IPS-18c (cell line): ENCODE results near the gene LOXL3.
A peak's percentile ranks its signal among the peaks of the same experiment; 100 is the strongest.

Experiments
- H3K4me3 ChIP-seq: 2 replicates; pipeline ENCODE4 v1.7.0; 2013; ENCODE audit warnings: low read depth, mild to moderate bottlenecking, low read length, moderate library complexity; ENCODE audit not compliant: insufficient read depth
- H3K9me3 ChIP-seq: one replicate; pipeline ENCODE4 v1.6.1; 2013; ENCODE audit warnings: mild to moderate bottlenecking, low read length, moderate library complexity; ENCODE audit not compliant: control insufficient read depth, insufficient read depth

LOXL3 gene

DNA sequence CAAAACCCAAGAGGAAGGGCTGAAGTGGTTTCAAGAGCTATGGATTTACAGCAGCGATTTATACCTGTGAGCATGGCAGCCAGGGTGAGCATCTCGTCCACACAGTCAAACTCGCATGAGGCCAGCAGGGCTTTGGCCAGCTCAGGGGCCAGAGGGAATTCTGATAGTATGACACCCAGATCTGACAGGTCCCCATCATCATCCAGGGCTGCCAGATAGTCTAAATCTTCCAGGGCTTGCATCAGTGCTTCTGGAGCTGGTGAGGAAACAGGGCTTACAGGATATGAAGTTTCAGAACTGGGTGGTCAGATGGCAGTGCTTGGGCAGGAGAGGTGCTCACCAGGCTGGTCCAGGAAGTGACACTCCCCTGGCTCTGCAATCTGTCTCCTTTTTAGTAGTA is 31.2 kb downstream of the LOXL3 start:
- Histone ChIP-seq H3K4me3 (no peak overlapping the region), H3K9me3 (peaks cover 4% of the 10 kb centered on the region)

GRCh38 chr2:74516650-74517049 is 37.1 kb downstream of the LOXL3 start:
- H3K4me3 ChIP-seq = no peak overlapping the region

GRCh38 chr2:74515981-74516633 is 37.6 kb downstream of the LOXL3 start:
- Histone ChIP-seq H3K9me3 (peaks cover 9% of the 10 kb centered on the region), H3K4me3 (peak overlapping the region; percentile 42; the same call in 1 of the 2 replicates)

More at GRCh38 chr2:74516650-74517049, 37.1 kb downstream of the LOXL3 start:
- H3K9me3 ChIP-seq = peaks cover 9% of the 10 kb centered on the region

DNA sequence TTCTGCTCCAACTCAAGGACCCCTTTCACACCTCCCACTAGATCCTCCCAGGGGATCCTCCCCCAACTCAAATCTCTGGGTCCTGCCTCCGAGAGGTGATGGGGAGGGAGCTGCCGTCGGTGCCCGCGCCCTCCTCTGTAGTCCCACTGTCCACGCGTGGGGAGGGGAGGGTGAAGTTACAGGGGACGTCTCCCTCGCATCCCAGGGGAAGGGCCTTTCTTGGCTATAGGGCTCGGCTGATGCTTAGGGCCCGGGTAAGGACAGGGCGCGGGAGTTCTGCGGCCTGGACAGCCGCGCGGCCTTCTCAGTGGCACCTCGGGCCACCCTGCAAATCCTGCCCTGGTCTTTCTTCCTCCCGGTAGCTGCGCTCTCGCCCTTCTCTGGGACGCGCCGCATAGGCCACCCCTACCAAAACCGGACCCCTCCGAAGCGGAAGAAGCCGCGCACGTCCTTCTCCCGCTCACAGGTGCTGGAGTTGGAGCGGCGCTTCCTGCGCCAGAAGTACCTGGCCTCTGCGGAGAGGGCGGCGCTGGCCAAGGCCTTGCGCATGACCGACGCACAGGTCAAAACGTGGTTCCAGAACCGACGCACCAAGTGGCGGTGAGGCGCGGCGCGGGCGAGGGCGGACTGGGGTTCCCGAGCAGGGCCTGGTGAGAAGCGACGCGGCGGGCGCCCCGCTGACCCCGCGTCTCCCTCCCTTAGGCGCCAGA is 38.3 kb downstream of the LOXL3 start:
- Histone ChIP-seq H3K9me3 (peaks cover 9% of the 10 kb centered on the region), H3K4me3 (peak overlapping the region; percentile 42; the same call in 1 of the 2 replicates)

DNA sequence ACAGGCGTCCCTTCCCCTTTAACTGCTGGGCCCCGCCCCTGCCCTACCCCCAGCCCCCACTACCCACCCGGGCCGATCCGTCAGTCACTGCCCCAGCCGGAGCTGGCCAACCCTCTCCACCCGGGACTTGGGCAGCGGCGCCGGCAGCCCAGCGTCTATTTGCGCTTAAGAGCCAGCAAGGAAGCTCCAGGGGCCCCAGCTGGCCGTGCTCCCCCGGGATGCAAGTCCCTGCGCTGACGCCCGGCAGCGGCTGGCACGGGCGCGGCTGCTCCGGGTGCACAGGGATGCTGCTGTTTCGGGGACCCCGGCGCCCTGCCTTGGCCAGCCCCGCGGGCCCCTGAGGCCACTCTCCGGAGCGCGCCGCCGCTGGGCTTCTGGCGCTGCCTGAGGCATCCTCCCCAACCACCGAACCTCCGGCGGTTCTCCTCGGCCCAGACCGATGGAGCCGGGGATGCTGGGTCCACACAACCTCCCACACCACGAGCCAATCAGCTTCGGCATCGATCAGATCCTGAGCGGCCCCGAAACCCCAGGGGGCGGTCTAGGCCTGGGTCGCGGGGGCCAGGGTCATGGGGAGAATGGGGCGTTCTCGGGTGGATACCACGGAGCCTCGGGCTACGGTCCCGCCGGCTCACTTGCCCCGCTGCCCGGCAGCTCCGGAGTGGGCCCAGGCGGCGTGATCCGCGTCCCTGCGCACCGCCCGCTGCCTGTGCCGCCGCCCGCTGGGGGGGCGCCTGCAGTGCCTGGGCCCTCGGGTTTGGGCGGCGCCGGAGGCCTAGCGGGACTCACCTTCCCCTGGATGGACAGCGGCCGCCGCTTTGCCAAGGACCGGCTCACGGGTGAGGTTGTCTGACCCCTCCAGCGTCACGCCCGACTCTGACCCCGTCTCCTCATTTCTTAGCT is 39.1 kb downstream of the LOXL3 start, which contains the start of gene TLX2:
TLX2 (plus strand) TSS at position 83 of the 903 bp plus-strand sequence; CDS start at position 440, 357 bp downstream.
- Histone ChIP-seq H3K9me3 (peaks cover 9% of the 10 kb centered on the region), H3K4me3 (peak within 1 kb of the TSS; percentile 42)

DNA sequence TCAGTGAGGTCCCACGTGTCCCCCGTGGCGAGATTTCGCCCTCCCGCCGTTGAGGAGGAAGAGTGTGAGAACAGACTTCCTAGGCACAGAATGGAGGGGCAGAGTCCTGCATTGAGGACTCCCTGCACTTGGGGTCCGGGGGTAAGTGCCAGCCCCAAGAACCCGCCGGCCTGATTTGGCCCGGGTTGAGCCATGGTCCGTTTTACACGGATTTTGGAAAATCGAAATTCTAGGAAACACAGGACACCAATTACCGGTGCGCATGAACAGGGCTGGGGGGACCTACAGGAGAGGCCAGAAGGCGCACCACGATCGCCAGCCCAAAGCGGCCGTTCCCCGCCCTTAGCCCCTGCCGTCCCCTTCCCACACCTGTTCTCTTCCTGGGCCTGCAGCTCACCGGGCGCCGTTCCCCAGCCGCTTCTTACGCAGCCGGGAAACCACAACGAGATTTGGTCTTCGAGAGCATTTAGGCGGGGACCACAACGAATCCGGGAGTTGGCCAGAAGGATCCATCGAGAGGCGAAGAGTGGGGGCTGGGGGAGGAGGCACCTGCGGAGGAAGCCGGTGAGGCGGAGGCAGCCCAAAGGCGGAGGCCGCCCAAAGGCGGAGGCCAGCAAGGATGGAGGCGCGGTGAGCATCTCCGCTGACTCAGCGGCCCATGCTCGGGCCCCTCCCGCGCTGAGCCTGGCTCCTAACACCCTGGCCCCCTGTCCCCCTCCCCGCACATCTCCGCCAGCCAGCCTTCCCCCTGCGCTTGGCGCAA is 40.0 kb downstream of the LOXL3 start:
- peak overlapping the region; percentile 42 for H3K4me3 ChIP-seq

DNA sequence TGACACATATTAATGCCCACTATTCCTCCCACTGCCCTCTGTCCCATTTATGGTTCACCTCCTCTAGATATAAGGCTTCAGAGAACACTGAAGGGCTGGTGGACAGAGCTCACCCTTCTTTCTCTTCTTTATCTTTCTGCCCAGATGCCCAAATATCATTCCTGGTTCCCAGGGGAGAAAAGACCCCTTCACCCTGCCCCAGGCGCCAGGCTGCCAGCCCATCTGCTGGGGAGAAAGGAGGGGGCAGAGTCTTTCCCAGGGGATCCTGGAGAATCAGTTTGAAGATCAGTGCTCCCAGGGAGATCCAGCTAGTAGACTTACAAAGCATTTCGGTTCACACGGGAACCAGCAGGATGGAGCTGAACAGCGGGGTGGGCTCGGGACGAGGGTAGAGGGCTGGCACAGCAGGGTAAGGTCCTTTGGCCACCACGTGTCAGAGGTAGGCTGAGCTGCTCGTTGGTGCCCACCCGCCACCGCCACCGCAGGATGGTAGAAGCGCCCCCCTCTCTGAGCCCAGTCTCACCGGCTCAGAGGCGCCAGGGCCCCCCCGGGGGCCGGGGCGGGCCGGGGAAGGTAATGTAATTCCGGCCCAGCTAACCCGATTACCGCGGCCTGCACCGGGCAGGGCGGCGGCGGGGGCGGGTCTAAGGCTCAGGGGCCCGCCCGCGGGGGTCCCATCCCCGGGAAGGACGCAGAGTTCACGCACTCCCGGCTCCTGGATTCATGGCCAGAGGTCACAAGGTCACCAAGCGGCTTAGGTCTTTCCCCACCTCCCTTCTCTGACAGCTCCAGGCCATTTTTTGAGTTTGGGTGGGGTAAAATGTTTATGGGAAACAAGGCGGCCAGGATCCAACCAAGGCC is 40.8 kb downstream of the LOXL3 start:
- Histone ChIP-seq H3K9me3 (peaks cover 9% of the 10 kb centered on the region), H3K4me3 (peak overlapping the region; percentile 42; the same call in 1 of the 2 replicates)

More for the DNA sequence above, 40.0 kb downstream of the LOXL3 start:
- H3K9me3 ChIP-seq = peaks cover 9% of the 10 kb centered on the region

DNA sequence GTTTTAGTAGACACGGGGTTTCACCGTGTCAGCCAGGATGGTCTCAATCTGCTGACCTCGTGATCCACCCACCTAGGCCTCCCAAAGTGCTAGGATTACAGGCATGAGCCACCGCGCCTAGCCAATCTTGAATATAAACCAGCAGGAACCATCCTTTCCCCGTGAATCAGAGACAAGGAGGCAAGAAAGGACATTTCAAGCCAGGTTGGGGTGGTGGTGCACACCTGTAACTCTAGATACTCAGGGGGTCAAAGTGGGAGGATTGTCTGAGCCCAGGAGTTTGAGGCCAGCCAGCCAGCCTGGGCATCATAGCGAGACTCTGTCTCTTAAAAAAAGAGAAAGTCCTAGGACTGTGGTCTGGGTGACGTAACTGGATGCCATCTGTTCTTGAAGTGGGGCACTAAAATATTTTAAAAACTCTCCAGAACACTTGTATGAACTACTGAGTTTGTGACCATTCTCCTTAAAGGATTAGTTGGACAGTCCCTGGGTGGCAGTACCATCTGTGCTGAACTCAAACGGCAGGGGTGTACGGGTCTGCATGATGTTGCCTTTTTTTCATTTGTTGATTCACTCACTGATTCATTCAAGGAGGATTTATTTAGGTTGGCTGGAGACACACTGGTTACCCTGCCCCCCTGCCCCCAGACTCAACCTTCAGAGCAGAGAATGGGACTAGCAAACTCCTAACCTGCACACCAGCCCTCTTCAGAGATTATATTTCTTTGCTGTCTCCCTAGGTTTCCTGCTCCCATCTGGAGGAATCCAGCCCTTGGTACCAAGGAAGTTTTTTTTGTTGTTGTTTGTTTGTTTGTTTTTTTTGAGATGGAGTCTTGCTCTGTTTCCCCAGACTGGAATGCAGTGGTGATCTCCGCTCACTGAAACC is 42.4 kb downstream of the LOXL3 start:
- H3K4me3 ChIP-seq = no peak overlapping the region
- peaks cover 5% of the 10 kb centered on the region for H3K9me3 ChIP-seq

- Histone ChIP-seq H3K4me3 (no peak overlapping the region), H3K9me3 (no peaks in the 10 kb centered on the region)
These were observed 43.5 kb downstream of the LOXL3 start for GRCh38 chr2:74510272-74510671.

DNA sequence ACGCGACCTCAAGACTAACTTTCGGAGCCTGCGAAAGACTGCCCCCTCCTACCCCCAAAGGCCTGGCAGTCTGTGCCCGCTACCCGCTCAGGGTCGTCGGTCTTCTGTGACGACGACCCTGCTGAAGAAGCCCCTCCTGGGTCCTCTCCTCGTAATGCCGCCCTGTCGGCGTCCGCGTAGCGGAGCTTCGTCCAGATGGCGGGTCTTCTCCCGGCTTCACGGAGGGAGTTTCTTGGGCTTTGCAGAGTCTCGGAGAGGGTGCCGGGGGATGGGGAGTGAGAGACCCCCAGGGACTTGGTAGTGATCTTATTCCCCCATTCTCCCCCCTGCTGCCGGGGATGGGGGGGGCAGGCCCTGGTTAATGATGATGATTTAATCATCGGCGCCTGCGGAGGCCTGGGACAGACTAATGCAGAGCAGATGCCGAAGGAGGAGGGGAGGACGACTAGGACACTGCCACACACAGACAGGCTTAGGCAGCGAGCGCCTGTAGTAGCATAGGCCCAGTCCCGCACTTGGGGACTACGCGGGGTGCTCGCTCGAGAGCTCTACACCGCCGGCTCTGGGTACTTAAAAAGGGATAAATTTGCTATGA is 45.7 kb downstream of the LOXL3 start:
- peak overlapping the region; percentile 94 for H3K4me3 ChIP-seq
- no peaks in the 10 kb centered on the region for H3K9me3 ChIP-seq

GRCh38 chr2:74507145-74507925 is 46.4 kb downstream of the LOXL3 start, which contains the start of gene PCGF1:
Gene PCGF1, minus strand, starts transcription at chr2:74507695. Its CDS starts 27 bp downstream, at chr2:74507668.
- H3K9me3 ChIP-seq = no peaks in the 10 kb centered on the region
- peak within 1 kb of the TSS; percentile 94 for H3K4me3 ChIP-seq

GRCh38 chr2:74505448-74506246 is 48.1 kb downstream of the LOXL3 start:
- no peaks in the 10 kb centered on the region for H3K9me3 ChIP-seq
- H3K4me3 ChIP-seq = no peak overlapping the region

GRCh38 chr2:74504591-74504990 is 49.2 kb downstream of the LOXL3 start:
- H3K4me3 ChIP-seq = no peak overlapping the region
- no peaks in the 10 kb centered on the region for H3K9me3 ChIP-seq
